ENCODE data around the gene DHRS7B.
"Not testable (repeated sequence)": the region's sequence is repeated elsewhere in the genome, so short reads cannot be mapped to it uniquely, and the experiment has no call there.

The DHRS7B gene

DNA sequence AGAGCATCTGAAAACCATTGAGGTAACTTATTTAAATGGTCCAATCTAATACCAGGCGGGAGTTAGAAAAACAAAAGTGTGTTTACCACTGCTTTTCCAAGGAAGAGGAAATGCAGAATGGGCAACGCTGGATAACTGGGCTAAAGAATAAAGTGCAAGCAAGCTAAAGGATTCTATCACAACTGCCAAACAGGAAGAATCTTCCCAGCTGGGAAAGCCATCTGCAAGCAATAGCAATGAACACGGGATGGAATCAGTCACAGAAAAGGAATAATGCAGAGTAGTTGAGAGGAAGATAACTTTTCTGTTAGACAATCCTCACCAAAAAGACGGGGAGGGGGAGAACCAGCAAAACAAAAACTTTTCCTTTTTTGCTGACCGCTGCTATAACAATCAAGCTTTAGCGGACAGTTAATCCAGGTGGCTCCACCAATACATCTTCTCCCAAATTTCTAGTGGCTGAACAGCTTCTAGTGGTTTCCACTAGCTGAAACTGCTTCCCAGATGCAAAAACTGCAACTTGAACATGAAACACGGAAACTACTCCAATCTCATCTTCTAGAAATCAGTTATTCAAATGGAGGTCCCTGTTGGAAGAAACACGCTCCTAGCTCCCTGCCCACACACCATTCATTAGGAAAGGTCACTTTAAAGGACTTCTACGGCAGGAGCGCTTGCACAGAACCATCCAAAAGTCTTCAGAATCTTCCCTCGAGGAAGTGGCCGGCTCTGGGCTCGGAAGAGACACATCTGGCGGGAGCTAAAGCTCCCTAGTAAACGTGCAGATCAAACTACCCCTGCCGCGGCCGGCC lies 86.3 kb downstream of the DHRS7B start:
- FAIRE-seq, result no peak

DNA sequence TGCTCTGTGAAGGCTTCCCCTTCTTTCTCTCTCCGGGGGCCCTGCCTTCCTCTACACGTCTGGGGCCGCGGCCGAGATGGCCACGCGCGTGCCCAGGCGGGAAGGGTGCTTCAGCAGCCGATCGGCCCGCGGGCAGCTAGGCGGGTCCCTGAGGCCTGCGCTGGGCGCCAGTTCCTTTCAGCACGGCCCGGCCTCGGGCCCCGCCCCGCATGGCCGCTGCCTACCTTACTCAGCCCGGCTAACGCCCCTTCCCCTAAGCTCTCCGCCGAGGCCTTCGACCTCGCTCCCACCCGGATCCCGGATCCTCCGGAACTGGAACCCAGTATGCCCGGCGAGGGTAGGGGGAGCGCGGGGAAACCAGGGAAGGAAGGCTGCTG lies 86.9 kb downstream of the DHRS7B start:
- FAIRE-seq, result no peak

DNA sequence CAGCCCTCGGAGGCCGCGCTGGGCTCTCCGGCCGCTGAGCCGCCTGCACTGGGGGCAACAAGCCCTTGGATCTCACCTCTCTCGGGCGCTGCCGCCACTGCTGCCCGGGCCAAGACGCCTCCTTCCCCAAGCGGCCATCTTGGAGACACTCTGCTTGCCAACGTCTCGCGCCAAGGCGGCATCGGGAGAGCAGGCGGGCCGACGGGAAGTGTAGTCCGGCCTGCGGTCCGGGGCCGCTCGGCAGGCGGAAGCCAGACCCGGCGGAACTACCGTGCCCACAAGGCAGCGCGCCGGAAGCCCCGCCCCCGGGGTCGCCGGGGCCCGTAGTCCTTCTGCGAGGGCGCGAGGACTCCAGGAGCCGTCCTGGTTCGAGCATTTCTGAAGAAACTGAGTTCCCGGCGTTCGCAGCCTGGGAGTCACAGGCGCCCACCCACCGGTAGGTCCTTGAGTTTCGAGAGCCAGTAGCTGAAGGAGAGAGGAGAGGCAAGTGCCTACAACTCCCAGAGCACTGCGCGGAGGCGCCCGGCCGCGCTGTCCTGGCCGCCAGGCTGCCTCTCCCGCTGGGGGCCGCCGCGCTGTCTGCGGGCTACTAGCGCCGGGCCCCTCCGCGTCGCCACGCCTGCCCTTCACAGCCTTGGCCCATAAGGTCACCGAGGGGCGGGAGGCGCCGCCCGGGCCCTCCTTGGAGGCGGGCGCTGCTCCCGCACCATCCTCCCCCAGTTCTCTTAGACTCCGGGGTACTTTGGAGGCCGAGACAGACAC lies 87.4 kb downstream of the DHRS7B start, which contains the start of gene TMEM11:
Gene TMEM11 (minus strand): TSS at position 147 of the 762 bp plus-strand sequence. CDS start 9 bp downstream, at position 138.
- FAIRE-seq, result no peak

DNA sequence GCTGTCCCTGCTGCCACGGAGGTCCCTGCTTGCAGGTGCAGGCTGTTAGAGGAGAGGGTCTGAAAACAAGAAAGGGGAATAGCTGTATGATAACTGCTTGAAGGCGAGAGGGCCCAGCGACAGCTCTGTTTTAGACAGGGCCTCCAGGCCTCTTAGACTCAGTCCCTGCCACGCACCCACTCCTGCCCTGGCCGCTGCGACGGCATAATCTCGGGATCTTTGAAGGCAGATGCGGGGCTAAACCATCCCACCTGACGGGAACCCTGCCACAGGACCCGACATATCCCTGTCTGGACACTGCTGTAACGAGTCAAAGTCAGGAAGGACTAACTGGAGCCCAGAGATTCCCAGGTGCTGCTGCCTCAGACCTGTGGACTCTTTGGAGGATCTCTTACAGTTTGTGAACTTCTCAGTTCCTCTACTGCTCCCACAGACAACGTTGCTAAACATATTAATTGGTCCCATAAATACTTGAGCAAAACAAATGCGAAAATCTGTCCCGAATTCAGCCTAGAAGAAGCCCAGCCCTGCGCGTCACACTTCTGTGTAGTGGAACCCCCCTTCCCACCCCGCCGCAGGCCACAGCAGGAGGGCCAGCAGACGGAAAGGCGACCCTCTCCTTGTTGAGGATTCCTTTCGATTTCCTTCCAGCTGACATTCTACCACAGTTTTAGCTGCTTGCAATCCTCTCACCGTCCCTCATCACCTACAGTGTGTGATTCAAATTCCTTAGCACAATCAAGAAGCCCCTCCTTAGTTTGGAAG lies 88.2 kb downstream of the DHRS7B start:
- FAIRE-seq, result no peak

DNA sequence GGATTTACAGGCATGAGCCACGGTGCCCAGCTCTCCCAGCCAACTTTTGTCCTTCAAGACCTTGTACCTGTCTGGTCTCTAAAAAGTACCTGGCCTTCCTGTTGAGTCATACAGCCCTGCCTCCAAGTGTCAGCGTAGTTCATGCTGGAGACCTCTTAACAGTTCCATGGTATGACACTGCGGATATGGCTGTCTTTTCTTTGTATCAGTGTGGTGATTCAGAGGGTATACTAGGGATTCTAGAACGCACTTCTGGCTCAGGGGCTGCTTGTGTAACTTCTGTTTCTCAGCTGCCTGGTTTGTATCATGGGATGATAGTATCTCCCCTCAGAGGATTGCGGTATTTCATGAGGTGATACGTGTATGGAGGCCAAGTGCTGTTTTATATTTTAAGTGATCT lies 89.2 kb downstream of the DHRS7B start:
- FAIRE-seq, result no peak

DNA sequence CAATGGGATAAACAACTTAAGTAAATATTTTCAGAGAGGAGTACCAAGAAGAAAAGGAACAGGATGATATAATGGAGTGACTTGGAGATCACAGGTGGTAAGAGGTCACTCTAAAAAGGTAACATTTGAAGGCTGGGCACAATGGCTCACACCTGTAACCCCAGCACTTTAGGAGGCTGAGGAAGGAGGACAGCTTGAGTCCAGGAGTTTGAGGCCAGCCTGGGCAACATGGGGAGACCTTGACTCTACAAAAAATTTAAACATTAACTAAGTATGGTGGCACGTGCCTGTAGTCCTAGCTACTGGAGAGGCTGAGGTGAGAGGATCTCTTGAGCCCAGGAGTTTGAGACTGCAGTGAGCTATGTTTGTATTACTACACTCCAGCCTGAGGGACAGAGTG lies 90.6 kb downstream of the DHRS7B start:
- FAIRE-seq, result no peak

DNA sequence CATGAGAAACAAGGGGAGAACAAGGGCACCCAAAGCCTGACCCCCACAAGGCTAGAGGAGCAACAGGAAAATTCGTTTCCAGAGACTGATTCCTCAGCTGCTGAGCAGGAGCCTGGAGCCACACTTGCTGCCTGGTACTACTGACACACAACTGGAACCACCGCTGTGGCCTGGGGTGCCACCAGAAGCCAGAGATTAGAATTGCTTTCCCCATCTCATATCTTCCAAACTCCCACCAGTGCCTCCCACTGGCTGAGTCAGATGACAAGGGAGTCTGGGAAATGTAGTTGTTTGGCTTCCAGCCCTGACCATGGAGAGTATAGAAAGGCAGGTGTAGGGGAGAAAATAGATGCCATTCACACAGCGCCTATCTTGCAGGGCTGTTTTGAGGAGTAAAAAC lies 91.3 kb downstream of the DHRS7B start:
- no peak for FAIRE-seq

DNA sequence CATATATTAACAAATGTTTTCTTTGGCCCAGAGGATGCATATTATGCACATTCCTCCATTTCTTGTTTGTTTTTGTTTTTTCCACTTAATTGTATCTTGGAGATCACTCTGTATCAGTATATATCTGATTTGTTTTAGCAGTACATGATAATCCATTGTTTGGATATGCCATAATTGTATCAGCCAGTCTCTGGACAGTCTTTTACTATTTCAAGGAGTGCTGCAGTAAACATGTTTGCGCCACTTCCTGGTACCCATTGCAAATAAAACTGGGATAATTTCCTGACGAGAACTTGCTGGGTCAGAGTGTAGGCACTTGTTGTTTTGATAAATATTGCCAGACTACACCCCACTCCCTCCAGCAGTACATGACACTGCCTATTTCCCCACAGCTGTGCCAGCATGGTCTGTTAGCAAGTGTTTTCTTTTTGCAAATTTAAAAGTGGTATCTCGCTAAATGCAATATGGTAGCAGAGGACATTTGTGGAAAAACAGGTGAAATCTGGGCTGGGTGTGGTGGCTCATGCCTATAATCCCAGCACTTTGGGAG lies 92.1 kb downstream of the DHRS7B start:
- no peak for FAIRE-seq

DNA sequence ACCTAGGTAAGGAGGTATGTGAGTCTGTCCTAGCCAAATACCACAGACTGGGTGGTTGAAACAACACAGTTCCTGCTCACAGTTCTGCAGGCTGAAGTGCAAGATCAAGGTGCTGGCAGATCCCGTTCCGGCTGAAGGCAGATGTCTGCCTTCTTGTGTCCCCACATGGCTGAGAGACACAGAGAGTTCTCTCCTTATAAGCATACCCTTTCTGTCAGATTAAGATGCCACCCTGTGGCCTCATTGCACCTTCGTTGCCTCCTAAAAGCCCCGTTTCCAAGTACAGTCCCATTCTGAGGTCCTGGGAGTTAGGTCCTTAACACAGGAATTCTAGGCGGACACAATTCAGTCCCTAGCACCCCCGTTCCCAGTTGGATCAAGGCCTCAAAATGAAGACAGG lies 96.3 kb downstream of the DHRS7B start:
- FAIRE-seq, result no peak

DNA sequence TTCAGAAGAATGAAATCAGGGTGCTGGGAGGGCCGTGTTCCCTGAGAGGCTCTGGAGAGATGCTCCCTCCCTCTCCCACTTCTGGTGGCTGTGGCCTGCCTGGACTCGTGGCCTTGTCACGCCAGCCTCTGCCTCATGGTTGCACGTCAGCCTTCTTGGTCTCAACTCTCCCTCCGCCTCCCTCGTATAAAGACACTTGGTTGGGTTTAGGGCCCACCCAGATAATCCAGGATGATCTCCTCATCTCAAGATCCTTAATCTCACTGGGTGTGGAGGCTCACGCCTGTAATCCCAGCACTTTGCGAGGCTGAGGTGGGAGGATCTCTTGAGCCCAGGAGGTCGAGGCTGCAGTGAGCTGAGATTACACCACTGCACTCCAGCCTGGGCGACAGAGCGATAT lies 100.5 kb downstream of the DHRS7B start:
- not testable (repeated sequence) for FAIRE-seq

DNA sequence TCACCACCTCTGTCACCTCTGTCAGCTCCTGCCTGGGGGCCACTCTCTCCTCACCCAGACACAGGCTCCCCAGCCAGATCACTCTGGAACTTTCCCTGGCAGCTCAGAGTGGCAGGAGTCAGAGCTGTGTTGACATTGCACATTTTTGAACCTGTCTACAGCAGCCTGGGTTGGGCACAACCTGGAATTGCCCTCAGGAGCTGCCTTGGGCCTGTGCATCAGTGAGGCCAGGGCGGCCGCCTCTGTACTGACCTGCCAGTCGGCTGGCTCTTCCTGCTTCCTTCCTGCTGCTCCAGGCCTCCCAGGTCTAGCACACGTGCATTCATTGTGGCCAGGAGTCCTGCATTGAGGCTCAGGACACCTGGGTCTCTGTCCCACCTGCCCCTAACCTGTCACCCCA lies 101.3 kb downstream of the DHRS7B start:
- no peak for FAIRE-seq

DNA sequence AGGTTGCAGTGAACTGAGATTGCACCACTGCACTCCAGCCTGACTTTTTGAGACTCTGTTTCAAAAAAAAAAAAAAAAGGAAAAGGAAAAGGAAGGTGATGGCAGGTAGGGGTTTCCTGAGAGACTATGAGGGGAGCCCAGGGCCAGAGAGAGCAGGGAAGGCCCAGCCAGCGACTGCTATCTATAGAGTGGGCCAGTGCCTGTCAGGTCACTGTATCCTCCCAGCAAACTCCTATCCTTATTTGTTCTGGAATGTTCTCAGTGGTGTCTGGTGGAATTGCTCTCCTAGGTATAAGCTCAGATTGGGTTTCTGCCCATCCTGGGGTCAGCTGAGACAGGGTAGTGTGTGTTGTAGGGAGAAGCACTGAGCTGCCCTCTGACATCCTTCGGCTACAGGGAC lies 102.1 kb downstream of the DHRS7B start:
- no peak for FAIRE-seq

DNA sequence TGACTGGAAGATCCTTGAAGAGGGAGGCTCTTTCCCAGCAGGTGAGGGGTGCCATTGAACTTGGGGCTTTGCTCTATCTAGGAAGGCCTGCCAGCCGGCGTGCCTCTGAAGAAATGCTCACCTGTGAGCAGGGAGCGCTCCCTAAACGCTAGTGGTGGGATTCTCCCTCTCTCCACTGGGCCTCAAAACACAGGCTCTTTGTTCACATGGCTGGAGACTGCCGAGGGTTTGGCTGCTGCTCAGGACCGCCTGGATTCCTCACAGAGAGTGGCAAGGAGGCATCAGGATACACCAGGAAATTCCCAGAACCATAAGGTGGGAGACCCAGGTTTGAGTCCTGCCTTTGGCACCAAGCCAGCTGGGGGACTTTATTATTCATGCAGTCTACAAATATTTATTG lies 104.8 kb downstream of the DHRS7B start:
- no peak for FAIRE-seq

DNA sequence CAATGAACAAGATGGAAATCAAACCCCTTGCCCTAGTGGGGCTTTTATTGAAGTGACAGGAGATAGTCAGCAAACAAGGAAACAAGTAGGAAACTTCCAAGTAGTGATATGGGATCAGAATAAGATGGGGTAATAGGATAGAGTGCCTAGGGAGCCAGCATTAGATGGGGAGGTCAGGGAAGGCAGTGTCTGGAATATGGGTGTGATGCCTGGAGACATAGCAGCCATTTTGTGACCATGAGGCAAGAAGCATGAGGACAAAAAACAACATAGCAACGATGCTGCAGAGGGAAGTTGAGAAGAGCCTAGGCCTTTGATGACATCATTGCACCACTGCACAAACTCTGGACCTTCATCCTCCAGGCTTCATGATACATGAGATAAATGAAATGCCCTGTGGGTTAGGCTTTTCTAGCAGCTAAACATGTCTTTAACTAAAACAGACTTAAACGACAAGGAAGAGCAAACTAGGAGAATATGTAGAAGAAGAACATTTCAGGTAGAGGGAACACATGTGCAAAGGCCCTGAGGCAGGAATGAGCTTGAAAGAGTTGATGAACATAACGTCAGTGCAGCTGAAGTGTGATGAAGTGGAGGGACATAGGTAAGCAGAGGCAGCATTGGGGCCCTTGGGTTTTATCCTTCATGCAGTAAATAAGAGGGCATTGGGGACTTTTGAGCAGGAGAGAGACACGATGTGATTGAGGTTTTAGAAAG lies 105.4 kb downstream of the DHRS7B start:
- FAIRE-seq, result no peak

DNA sequence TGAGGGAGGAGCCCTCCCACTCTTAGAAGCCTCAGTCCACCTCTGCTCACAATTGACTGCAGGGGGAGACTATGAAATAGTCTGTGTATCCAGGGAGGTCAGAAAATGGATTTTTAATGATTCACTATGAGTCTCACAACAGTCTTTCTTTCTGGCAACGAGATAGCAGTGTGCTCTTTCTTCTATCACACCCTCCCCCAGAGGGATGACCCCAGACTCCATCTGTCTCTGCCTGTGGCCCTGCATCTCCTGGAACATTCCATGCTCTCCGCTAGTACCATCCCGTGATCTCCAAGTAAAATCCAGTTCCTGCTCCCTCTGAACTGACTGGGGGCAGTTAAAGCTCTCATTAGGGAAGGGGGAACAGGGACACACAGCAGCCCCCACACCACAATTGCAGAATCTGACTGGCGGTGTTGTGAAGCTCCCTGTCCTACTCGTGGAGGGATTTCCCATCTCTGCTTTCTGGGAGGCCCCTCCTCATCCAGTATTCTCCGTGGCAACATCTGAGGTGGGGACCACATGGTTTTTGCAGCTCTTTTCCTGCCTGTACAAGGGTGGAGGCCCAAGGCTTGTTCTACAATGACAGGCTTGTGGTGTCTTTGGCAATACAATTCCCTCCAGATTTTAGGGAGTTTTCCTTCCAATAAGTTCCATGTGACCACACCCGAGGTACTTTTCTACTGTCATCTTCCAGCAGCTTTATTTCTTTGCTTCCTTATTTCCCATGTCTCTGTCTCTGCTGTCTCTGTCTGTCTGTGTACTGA lies 107.0 kb downstream of the DHRS7B start:
- no peak for FAIRE-seq

DNA sequence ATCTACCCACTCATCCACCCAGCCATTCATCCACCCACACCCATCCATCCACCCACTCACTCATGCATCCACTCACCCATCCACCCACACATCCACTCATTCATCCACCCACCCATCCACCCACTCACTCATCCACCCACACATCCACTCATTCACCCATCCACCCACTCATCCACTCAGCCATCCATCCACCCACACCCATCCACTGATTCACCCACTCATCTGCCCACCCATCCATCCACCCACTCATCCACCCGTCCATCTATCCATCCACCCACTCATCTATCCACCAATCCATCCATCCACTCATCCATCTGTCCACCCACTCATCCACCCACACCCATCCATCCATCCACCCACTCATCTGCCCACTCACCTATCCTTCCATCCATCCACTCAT lies 109.2 kb downstream of the DHRS7B start:
- no peak for FAIRE-seq

DNA sequence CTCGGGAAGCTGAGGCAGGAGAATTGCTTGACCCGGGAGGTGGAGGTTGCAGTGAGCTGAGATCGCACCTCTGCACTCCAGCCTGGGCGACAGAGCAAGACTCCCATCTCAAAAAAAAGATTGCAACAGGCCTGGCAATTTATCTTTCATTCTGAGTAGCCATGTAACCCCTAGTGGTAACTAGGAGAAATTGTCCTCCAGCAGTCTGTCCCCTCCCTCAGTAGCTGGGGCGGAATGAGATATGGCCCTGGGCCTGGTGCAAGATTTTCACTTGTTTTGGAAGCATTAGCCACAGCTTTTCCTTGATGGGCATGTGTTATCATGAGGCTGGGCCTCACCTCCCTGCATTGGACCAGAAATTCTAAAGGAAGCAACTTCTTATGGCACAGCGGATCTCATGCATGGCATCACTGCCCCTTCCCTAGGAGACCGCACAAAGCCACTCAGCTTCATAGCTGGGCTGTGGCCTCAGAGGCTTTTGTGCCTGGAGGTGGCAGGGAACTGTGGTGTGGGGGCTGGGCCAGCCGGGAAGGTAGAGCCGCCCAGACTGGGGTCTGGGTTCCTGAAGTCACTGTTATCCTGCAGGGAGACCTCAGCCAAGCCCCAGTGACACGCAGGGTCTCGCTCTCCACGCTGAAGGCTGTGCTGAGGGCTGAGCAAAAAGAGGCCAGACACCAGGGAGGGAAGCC lies 113.1 kb downstream of the DHRS7B start:
- FAIRE-seq, result no peak

DNA sequence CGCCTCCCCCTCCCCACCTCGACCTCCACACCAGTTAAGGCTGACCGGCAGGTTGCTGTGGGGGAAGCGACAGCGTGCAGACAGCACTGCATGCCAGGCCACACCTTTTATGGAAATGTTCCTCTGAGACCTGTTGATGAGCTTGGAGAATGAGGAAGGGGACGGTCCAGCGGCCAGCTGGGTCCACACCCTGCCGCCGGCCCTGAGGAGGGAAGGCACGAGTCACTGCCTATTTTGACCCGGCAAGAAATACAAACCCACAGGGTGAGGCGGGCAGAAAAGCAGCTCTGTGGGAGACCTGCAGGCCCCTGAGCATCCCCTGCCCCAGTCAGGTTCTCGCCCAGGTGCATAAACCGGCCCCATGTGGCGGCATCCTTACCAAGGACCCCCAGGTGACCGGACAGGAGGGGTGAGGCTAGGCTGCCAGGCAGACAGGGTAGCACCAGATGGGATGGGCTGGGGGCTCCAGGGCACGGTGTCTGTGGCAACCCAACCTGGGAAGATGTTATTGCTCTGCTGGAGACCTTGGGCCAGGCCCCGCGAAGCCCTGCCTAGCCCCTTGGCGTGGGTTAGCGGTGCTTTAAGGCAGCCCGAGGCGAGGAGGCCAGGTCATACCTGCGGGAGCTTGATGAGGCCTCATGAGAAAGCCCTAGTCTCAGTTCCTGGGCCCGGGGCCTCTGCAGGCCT lies 113.7 kb downstream of the DHRS7B start:
- FAIRE-seq, result no peak

Measured in islet of Langerhans (tissue), 1 donor.